ENCODE measurements around the gene EDC4. TPM values are rescaled to one million over a fixed set of nuclear protein-coding genes. Genes with fewer than 3 reads are reported as not detected.

The EDC4 gene
- polyA plus RNA-seq, 2 of the 4 experiments (the other 2 are of a cell fraction) = 21.0 to 54.9 TPM

GRCh38 chr16:67928561-67929364, 55.9 kb downstream of the EDC4 start (continued):
- TF ChIP-seq, protein P1, sequence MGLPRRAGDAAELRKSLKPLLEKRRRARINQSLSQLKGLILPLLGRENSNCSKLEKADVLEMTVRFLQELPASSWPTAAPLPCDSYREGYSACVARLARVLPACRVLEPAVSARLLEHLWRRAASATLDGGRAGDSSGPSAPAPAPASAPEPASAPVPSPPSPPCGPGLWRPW (IDR thresholded peaks at IDR 0.05) = no peak
- TF ChIP-seq EHF (CRISPR knock-in tag; IDR thresholded peaks at IDR 0.05) (no peak), ZFP36 (IDR thresholded peaks at IDR 0.05; ENCODE audit: borderline replicate concordance, partially characterized antibody) (no peak), PHF8 (IDR thresholded peaks at IDR 0.05; ENCODE audit: borderline replicate concordance, low read depth) (no peak), CBX8 (IDR thresholded peaks at IDR 0.05) (no peak), SREBF2 (IDR thresholded peaks at IDR 0.05) (no peak), ELK1 (IDR thresholded peaks at IDR 0.05; ENCODE audit: low read depth, low read length) (no peak), HOXB5 (CRISPR knock-in tag; IDR thresholded peaks at IDR 0.05) (0 out of 2 replicates have a peak, but pooled peaks have one; percentile 14), GATA3 (IDR thresholded peaks at IDR 0.05; ENCODE audit: borderline replicate concordance) (no peak), HDAC2 (IDR thresholded peaks at IDR 0.05) (no peak), POLR2AphosphoS2 (conservative IDR thresholded peaks at IDR 0.05; ENCODE audit: low read length) (no peak), BHLHE40 (IDR thresholded peaks at IDR 0.05; ENCODE audit: low read depth, low read length) (no peak), TFCP2L1 (CRISPR knock-in tag; IDR thresholded peaks at IDR 0.05) (no peak), MAZ (IDR thresholded peaks at IDR 0.05; ENCODE audit: borderline replicate concordance, low read depth, low read length) (no peak), TP53 (CRISPR knock-in tag; IDR thresholded peaks at IDR 0.05) (no peak), ZSCAN20 (CRISPR knock-in tag; IDR thresholded peaks at IDR 0.05) (no peak), MYC (IDR thresholded peaks at IDR 0.05; ENCODE audit: borderline replicate concordance, low read length) (no peak), CBX2 (IDR thresholded peaks at IDR 0.05; ENCODE audit: borderline replicate concordance, low read depth) (no peak), JUN (IDR thresholded peaks at IDR 0.05) (peak in 1 of 2 experiments; percentile 36; a peak in 1 of 5 replicates), KDM5A (IDR thresholded peaks at IDR 0.05) (no peak), USF2 (IDR thresholded peaks at IDR 0.05) (no peak), ZC3H11A (IDR thresholded peaks at IDR 0.05) (no peak), SMC3 (IDR thresholded peaks at IDR 0.05) (peak; percentile 78)
- TF ChIP-seq, protein P2, sequence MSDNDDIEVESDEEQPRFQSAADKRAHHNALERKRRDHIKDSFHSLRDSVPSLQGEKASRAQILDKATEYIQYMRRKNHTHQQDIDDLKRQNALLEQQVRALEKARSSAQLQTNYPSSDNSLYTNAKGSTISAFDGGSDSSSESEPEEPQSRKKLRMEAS (IDR thresholded peaks at IDR 0.05) = peak; percentile 22; the same call in 1 of the 2 replicates

GRCh38 chr16:67930191-67930590, 57.3 kb downstream of the EDC4 start:
- Histone ChIP-seq H3K4me1 (peaks cover 9% of the 10 kb centered on the region; the same call in 1 of the 3 replicates), H3K4me2 (no peak overlapping the region), H3K27ac (no peak overlapping the region), H3K9me3 (no peaks in the 10 kb centered on the region), H3K4me3 (no peak overlapping the region)
- FAIRE-seq (no peak), ATAC-seq (no peak), DNase-seq (ENCODE audit: low read depth in 1 of 2, low spot score in 1 of 2) (no peak)
- POLR2A ChIA-PET = no interaction called here
- 91% methylated on average over 13 of the region's 14 CpGs for WGBS (ENCODE audit: missing lambda C conversion rate)
- no peak for TF ChIP-seq KDM1A (IDR thresholded peaks at IDR 0.05; ENCODE audit: low read depth)
- no peak for TF ChIP-seq ESRRA (IDR thresholded peaks at IDR 0.05; ENCODE audit: borderline replicate concordance, low read length)
- no peak for TF ChIP-seq ELK1 (IDR thresholded peaks at IDR 0.05; ENCODE audit: low read depth, low read length)
- TF ChIP-seq CHD4 (IDR thresholded peaks at IDR 0.05; ENCODE audit: borderline replicate concordance) = no peak
- CTCF ChIA-PET = interaction anchor here (1.0 to 22.2 kb wide), 6 partner anchors 11 to 258 kb away, joined by 3 to 370 read pairs (median 8); partner anchors contain the start of genes EDC4 and NRN1L

All from A549 (cell line).